HG02759 (cell line): ENCODE results near the gene RAB31.
"Not testable (repeated sequence)": the region's sequence is repeated elsewhere in the genome, so short reads cannot be mapped to it uniquely, and the experiment has no call there.

Source experiments
- ATAC-seq: cut with Tn5 transposase; IDR thresholded peaks from one replicate; pipeline ENCODE4 v1.9.1; 2021; ENCODE audit warnings: mild to moderate bottlenecking, moderate library complexity; ENCODE audit not compliant: unreplicated experiment

Gene RAB31, protein sequence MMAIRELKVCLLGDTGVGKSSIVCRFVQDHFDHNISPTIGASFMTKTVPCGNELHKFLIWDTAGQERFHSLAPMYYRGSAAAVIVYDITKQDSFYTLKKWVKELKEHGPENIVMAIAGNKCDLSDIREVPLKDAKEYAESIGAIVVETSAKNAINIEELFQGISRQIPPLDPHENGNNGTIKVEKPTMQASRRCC

DNA sequence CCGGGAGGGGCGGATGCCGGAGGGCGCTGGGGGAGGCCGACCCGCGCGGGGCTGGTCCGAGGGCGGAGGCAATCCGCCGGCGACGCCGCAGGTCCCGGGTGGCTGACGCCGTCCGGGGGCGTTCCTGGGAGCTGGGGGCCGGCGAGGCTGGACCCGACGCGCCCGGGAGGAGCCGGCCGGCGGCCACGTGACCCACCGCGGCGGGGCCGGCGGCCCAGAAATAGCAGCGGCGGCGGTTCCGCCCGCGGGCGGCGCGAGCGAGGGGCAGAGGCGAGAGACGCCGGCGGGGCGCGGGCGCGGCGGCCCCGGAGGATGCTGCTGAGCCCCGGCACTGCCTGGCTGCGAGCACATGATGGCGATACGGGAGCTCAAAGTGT is at the start of gene RAB31:
Gene RAB31, plus strand, starts transcription at position 245 of the 377 bp plus-strand sequence. Its CDS starts 105 bp downstream, at position 350.
- peak; percentile 57 for ATAC-seq

DNA sequence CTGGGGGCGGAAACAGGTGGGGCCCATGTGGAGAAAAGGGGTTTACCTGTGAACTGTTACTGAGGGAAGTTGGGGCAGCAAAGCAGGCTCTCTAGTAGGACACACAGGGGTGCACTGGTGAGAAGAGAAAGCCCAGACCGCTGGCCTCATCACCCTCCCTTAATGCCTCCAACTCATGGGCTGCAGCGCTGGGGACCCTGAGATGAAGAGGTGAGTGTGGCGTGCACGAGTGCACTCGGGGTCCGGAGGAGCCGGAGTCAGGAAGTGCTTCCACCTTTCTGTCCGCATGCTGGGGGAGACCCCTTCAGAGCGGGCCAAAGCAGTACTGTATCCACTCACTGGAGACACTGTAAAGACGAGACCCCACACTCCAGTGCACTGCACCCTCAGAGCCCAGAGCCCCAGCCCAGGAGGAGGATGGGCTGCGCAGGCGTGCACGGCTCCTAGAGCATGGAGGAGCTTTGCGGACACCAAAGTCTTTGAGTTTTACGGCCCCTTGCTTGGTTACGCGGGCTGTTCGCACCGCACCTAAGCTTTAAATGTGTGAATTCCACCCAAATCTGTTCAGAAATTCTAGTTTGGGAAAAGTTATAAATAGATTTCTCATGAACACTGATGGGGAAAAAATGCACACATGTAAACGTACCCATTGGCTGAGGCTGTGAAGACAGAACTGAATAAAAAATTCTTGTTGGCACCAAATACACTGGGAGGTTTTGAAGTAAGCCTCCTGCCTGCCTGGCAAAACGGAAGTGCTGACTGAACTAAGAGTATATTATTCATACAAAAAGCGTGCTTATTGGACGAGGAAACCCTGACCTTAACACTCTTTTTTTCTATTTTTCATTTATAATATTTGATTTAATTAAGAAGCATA is 48.4 kb upstream of the RAB31 start:
- ATAC-seq, result no peak

DNA sequence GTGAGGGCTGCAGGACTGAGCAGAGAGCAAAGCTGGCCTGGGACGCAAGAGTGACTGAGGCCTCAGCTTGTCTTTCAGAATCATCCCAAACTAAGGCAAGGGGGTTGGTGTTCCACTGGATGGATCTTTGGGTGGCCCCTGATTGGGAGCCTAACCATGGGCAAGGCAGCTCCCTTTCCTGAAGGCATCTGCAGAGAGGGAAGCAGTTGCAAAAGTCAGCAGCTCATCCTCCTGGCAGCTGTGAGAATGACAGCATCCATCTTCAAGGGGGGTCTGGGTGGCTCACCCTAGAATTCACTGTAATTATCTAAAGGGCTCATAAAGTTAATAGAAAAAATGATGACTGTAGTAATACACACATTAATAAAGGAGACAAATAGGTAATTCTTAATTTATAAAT is 46.5 kb upstream of the RAB31 start:
- no peak for ATAC-seq

DNA sequence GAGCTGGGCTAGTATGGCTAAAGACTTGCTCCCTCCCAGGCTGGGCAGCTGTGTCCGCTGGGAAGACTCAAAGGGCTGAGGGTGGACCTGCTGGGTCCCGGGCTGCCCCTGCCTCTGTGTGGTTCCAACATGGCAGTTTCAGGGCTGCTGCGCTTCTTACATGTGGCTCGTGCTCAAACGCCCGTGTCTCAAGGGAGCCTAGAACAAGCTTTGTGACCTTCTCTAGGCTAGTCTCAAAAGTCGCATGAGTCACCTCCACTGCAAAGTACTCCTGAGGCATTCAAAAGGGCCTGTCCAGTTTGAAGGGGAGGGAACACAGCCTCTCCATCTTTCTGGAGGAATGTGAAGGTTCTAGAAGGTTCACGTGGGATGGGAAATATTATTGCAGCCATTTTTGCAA is 44.7 kb upstream of the RAB31 start:
- ATAC-seq, result no peak

DNA sequence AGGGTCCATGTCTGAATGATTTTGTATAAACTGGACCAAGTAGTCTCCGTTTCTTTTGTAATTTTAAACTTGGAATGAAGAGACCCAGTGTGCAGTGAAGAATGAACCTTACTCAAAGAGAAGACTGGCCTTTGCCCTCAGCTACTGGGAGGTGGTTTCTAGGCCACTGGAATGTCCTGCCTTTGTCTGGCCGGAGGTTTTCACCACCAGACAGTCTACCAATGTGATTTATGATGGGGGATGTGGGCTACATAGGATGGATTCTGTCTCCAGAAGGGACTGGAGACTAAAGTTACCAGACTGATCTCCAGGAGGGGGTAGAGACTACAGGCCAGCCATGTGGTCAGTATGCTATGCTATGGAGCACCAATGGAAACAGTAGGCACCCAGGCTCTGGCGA is 42.8 kb upstream of the RAB31 start:
- ATAC-seq, result no peak

DNA sequence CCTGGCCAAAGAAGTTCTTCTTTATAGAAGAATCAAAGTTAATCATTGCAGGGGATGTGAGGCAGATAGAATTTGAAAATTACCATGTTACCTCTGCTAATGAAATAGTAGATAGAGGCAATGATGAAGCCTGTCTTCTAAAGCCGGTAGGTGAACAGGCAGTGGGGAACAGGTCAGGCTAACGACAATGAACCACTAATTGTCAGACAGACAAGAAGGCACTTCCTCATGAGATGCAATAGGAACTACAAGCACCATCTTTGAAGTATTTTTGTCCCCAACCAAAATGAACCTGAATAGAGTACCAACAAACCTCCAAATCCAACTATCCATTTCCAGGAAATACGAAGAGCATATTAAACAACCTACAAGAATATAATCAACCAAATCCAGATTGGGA is 41.6 kb upstream of the RAB31 start:
- no peak for ATAC-seq

DNA sequence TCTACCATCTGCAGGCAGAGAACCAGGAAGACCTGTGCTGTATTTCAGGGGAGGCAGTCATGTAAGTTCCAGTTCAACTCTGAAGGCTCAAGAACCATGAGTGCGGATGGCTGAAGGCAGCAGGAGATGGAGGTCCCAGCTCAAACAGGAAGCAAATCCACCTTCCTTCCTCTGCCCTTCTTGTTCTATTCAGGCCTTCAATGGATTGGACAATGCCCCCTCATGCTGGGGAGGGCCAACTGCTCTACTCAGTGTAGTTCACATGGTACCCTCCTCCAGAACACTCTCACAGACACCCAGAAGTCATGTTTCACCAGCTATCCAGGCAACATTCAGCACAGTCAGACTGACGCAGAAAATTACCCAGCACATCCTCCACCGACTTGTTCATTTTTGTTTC is 39.1 kb upstream of the RAB31 start:
- ATAC-seq, result no peak

DNA sequence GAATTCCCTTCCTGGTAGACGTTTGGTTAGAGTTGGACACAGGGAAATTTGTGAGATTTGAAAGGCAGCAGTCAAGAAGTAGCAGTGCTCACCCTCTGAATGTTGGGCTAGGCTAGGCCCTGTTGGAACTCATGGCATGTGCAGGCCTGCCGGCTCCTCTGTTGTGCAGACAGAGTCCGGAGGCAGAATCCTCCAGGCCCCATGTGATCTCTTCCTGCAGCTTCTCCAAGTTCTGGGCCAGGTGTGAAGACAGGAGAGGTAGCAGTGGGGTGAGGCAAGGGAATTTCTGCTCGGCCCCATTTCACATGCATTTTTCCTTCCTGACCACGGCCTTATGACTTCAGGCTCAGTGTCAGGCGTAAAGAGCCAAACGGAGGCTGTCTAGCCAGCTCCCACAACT is 36.9 kb upstream of the RAB31 start:
- ATAC-seq, result no peak

DNA sequence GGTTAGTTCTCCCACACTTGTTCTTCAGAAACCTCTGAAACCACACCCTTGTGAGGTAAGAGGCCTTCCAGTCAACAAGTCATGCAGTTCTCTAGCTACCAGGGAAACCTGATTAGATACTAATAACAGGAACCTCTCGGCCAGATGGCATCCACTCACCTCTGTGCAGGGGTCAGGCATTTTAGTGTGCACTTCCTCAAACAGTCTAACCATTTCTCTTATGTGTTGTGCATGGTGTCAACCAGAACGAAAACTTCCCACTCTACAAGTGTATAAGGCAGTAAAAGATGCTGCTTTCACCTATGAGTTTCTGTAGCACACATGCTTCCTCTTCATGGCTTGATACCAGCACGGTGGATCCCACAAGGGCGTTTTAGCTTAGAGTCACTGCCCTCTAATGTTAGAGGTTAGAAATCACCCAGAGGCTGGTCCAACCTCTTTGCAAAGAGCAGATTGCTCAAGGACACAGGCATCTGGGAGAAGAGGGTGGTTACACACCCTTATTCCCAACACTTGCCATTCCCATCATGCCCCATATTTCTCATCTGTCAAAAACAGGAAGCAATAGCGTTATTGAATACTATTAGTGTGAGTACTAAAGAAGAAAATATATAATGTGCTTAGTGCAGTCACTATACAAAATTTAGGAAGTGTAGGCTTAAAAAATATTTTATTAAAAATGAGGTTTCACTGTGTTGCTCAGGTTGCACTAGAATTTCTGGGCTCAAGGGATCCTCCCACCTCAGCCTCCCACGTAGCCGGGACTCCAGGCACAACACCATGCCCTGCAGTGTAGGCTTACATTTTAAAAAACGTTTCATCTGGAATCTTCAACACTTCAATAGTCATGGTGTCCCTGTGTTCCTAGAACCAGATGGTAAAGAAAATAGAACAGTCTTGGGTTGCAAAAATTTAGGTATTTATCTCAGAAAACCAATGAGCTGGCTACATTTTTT is 34.5 kb upstream of the RAB31 start:
- ATAC-seq, result peak; percentile 99

DNA sequence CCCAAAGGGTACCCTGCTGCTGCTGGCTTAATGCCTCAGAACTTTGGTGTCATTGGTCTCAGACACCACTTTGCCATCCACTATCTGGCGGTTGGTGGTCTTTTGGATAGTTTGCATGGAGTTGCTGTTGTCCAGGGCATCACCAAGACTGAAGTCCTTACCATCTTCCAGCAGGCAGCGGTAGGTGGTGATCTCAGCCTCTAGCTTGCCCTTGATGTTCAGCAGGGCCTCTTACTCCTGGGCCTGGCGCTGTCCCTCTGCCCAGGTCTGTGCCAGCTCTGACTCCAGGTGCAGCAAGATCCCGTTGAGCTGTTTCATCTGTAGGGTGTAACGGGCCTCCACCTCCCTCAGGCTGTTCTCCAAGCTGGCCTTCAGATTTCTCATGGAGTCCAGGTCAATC is 29.9 kb upstream of the RAB31 start:
- not testable (repeated sequence) for ATAC-seq

DNA sequence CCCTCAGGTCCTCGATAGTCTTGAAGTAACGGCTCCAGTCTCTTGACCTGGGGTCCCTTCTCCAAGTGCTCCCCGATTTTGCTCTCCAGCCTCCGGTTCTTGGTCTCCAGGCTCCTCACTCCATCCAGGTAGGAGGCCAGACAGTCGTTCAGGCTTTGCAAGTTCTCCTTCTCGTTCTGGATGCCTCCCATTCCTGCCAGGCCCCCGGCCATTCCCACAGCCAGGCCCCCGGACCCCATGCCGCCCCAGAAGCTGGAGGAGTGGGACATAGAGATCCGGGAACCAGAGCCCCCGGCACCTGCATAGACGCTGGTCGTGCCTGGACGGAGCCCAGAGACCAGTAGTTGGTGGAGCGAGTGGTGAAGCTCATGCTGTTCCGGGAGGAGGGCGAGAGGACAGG is 29.0 kb upstream of the RAB31 start:
- ATAC-seq, result no peak

DNA sequence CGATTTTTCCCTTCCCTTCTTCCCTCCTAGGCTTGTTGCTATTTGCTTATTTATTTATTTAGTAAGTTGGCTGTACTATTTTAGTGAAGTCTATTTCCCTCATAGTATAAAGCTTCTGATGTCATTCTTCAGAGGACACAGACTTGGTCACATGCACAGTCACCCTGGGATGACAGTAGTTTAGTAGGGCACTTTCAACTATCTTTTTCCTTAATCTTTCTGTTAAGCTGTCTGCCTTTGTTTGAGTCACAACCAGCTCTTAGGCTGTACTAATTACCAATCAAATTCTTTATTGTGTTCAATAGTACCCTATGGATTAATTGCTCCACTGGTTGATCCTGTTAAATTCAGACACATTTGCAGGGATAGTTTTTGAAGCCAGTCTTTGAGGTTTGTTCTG is 26.9 kb upstream of the RAB31 start:
- ATAC-seq, result no peak

DNA sequence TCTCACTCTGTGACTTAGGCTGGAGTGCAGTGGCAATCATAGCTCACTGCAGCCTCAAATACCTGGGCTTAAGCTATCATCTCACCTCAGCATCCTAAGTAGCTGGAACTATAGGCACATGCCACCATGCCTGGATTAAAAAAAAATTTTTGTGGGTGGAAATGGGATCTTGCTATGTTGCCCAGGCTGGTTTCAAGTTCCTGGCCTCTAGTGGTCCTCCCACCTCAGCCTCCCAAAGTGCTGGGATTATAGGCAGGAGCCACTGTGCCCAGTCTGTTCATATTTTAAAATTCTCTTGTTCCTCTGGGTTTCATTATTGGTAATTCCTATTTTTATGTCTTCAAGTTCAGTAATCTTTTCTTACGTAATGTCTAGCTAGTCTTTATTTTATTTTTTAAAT is 25.5 kb upstream of the RAB31 start:
- no peak for ATAC-seq

DNA sequence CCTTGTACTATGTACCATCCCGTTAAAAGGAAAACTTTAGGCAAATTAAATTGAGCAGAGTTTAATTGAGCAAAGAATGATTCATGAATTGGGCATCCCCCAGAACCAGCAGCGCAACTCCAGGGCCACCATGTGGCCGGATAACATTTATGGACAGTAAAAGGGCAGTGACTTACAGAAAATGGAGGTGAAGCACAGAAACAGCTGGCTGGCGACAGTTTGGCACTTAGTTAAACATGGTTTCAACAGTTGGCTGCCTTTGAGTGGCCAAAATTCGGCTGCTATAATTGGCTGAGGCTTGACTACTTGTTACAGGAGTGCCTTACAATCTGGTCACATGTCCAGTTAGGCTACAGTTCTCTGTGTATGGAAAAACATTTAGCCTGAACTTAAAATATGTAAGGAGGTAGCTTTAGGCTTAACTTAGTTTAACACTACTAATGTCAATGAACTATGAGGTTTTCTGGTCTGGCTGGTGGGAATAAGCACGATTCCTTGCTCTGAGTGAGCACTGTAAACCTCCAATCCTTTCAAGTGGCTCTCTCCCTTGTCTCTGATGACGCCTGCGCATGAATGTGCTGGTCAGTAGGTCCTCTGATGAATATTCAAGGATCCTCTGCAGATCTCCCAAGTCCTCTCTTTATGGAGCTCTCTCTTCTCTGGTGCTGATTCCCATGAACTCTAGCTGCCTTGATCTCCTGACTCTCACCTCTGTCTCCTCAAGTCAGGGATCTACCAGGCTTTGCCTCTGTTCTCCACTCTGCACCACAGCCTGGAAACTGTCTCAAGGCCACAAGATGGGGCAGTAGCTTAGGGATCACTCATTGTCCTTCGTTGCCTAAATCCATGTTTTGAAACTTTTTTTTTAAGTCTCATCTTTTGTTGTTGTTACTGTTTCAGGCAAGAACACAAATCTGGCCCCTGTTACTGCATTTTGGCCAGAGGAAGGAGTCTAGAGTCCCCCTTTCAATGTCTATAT is 24.4 kb upstream of the RAB31 start:
- ATAC-seq, result no peak

DNA sequence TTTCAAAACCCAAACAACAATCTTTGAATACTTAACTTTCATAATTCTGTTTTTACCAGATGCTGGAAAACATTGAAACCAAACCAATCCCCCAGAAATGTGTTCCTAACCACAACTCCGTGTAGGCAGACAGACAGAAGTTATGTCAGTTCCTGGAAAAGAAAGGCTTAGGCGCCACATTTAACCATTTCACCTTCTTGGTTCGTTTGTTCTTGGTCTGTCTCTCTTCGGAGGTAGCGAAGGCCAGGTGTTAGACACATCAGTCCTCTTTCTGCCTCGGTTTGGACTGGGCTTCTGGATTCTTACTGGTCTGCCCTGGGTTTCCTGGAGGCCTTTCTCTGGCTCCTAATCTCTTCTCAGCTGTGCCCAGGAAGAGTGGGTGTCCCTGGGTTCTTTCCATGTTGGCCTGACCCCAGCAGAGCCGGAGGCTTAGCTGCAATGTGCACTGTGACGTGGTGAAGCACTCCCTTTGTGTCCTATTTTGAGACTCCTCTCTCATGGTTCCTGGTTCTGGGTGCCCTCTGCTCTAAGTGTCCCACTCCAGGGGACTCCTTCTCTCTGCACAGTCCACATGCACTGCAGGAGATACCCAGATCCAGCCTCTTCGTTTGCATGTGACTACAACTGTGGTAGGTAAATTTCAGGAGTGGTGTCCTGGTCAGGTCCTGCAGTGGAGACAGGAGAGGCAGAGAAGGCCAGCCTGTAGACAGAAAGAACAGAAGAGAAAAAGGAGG is 23.1 kb upstream of the RAB31 start:
- no peak for ATAC-seq

DNA sequence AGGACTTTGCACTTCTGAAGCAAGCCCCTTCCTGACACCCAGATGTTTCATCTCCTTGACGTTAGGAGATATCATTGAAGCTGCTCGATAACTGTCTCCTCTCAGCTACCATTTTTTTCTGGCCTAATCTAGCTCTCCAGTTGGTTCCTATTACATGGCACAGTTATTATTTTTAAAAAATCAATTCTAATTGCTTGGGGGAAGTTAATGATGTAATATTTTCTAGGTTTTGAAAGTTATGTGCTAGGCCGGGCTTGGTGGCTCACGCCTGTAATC is 22.5 kb upstream of the RAB31 start:
- no peak for ATAC-seq

DNA sequence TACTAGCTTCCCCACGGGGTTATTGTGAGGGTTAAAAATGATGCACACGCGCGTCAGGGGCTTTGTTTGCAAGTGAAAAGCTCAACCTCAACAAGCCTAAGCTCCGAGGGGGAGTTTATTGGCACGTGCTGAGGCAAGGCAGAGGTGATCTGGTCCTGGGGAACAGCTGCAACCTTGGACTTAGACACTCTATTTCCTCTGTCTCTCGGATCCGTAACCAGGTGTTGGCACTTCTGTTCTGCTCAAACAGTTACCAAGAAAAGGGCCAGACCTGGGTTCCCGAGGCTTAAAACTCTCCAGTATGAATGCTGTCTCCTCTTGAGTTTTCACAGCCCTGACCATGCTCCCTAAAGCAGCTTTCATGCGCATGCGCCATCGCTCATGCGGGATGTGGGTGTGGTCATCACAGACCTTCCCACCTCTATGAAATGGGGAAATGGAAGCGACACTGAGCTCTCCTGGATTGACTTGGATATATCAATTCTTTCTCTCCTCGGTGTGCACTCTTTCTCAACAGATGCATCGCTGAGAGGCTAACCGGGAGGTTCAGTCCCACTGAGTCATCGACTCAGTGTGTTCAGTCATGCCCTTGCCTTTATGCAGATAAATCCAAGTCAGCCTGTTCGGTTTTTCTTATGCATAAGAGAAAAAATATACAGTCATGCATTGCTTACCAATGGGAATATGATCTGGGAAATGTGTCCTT is 19.9 kb upstream of the RAB31 start:
- no peak for ATAC-seq

DNA sequence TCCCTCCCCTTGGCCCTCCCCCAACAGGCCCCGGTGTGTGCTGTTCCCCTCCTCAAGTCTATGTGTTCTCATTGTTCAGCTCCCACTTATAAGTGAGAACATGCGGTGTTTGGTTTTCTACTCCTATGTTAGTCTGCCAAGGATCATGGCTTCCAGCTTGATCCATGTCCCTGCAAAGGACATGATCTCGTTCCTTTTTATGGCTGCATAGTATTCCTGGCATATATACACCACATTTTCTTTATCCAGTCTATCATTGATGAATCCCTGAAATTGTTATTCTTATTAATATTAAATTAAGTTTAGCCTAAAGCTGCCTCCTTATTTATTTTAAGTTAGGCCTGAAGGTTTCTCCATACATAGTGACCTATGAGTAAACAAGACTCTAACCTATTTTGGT is 18.8 kb upstream of the RAB31 start:
- no peak for ATAC-seq
